PC-9 (cell line): Measurements from ENCODE around the gene IER5L. TPM values are rescaled to one million over a fixed set of nuclear protein-coding genes. Genes with fewer than 3 reads are reported as not detected.

Experiments
- BruUV-seq: library from RNA; stranded (reverse); fragments of 400-500 nt; replicated peaks from 2 replicates; lab custom pipeline; 2021; lab: Mats Ljungman, UMichigan
- CTCF ChIA-PET: fragments of 300-600 bp; sonication (Branson Sonifier 250); formaldehyde crosslinking; loops from one replicate; lab custom pipeline; 2022; ENCODE audit warnings: antibody characterized with exemption; lab: Charles Lee
- POLR2A ChIA-PET: fragments of 300-600 bp; sonication (Branson Sonifier 250); formaldehyde crosslinking; loops from one replicate; lab custom pipeline; 2022; ENCODE audit warnings: antibody characterized with exemption; ENCODE audit not compliant: unreplicated experiment; lab: Charles Lee
- DNase-seq, 2 experiments: peaks; one replicate each; pipeline versions ENCODE4 v3.0.0 to v3.0.0-alpha.2; 2015 to 2022; ENCODE audit warnings: mixed read lengths in 1 of 2
- H2AFZ ChIP-seq: fragments of 200-600 bp; sonication (generic); 2 replicates; pipeline ENCODE4 v1.8.1; 2017; ENCODE audit warnings: antibody characterized with exemption
- H3F3A ChIP-seq: fragments of 200-600 bp; sonication (generic); 2 replicates; pipeline ENCODE4 v1.8.1; 2017; ENCODE audit warnings: antibody characterized with exemption, mild to moderate bottlenecking, low read depth; ENCODE audit not compliant: insufficient read depth
- H3K27ac ChIP-seq: fragments of 200-600 bp; sonication (generic); 2 replicates; pipeline ENCODE4 v1.6.1; 2016; ENCODE audit warnings: mixed run types
- H3K27me3 ChIP-seq: fragments of 200-600 bp; sonication (generic); 2 replicates; pipeline ENCODE4 v1.6.1; 2016; ENCODE audit warnings: low read depth, mixed run types; ENCODE audit not compliant: insufficient read depth
- H3K36me3 ChIP-seq: fragments of 200-600 bp; sonication (generic); 2 replicates; pipeline ENCODE4 v1.6.1; 2016; ENCODE audit warnings: low read depth, mixed run types
- H3K4me1 ChIP-seq: fragments of 200-600 bp; sonication (generic); replicated peaks from 2 replicates; pipeline ENCODE4 v1.6.1; 2016; ENCODE audit warnings: mixed run types; ENCODE audit not compliant: insufficient read depth
- H3K4me2 ChIP-seq: fragments of 200-600 bp; sonication (generic); 2 replicates; pipeline ENCODE4 v1.6.1; 2017; ENCODE audit warnings: mixed run types
- H3K4me3 ChIP-seq: fragments of 200-600 bp; sonication (generic); 2 replicates; pipeline ENCODE4 v1.6.1; 2016; ENCODE audit warnings: mixed run types
- H3K79me2 ChIP-seq: fragments of 200-600 bp; sonication (generic); 2 replicates; pipeline ENCODE4 v1.6.1; 2017; ENCODE audit warnings: low read depth, mixed run types
- H3K9me2 ChIP-seq: fragments of 200-600 bp; sonication (generic); 2 replicates; pipeline ENCODE4 v1.8.1; 2017; ENCODE audit warnings: mild to moderate bottlenecking; ENCODE audit not compliant: insufficient read depth
- H3K9me3 ChIP-seq: fragments of 200-600 bp; sonication (generic); 2 replicates; pipeline ENCODE4 v1.8.1; 2016; ENCODE audit warnings: low read depth; ENCODE audit not compliant: insufficient read depth
- H4K20me1 ChIP-seq: fragments of 200-600 bp; sonication (generic); 2 replicates; pipeline ENCODE4 v1.8.1; 2017; ENCODE audit not compliant: insufficient read depth
- CTCF ChIP-seq: fragments of 200-600 bp; sonication (generic); conservative IDR thresholded peaks from 2 replicates; pipeline ENCODE4 v1.6.1; 2017; ENCODE audit warnings: mixed run types, antibody characterized with exemption, mild to moderate bottlenecking, moderate library complexity
- EZH2 ChIP-seq: fragments of 200-600 bp; sonication (generic); IDR thresholded peaks from 2 replicates; pipeline ENCODE4 v1.8.0; 2017; ENCODE audit warnings: antibody characterized with exemption, low read depth
- intact Hi-C: fragments of 100-400 bp; cut with micrococcal nuclease; formaldehyde crosslinking; loops from one replicate; pipeline ENCODE4 v1.10.0; 2022; ENCODE audit not compliant: unreplicated experiment
- total RNA-seq: library from RNA; stranded (reverse); gene quantifications from 2 replicates; pipeline ENCODE4 v1.2.3, GENCODE V29; 2021

IER5L gene
- total RNA-seq, 1 experiment from 2014 or later = 37.3 TPM

- BruUV-seq = no TSS peak
- H4K20me1 ChIP-seq = no peaks in the 10 kb centered on the region
- H3K27ac ChIP-seq = no peak overlapping the region
- H3K36me3 ChIP-seq = no peaks in the 10 kb centered on the region
- no peak for DNase-seq
- POLR2A ChIA-PET = no interaction called here
- no peaks in the 10 kb centered on the region for H3K4me1 ChIP-seq
- no peaks in the 10 kb centered on the region for H3F3A ChIP-seq
- CTCF ChIA-PET = no interaction called here
- no peaks in the 10 kb centered on the region for H3K9me2 ChIP-seq
- TF ChIP-seq CTCF (no peak), EZH2 (no peak)
- H3K4me3 ChIP-seq = no peak overlapping the region
- no peaks in the 10 kb centered on the region for H3K9me3 ChIP-seq
- no peak overlapping the region for H2AFZ ChIP-seq
- H3K79me2 ChIP-seq = no peaks in the 10 kb centered on the region
- no peak overlapping the region for H3K4me2 ChIP-seq
- H3K27me3 ChIP-seq = no peaks in the 10 kb centered on the region
- intact Hi-C loops = no loop called here
Observed at GRCh38 chr9:129206905-129207304, 28.8 kb upstream of the IER5L start.

DNA sequence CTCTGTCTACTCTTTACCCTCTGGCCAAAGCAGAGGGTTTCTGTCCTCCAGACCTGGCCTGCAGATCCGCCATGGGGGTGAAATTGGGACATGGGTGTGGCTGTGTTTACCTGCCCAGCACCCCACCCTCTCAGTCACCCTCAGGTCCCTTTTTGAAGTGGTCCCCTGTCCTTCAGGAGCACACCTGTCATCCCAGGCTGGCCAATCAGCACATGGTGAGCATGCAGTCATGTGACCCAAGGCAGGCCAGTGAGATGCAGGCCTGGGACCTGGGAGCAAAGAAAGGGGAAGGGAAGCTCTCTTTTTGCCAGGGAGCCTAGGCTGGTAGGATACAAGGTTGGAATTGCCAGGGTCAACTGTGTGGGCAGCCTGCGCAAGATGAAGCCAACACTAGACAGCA, 28.3 kb upstream of the IER5L start:
- Histone ChIP-seq H3K4me2 (no peak overlapping the region), H4K20me1 (no peaks in the 10 kb centered on the region), H3F3A (no peaks in the 10 kb centered on the region), H3K9me3 (no peaks in the 10 kb centered on the region), H3K36me3 (no peaks in the 10 kb centered on the region), H3K79me2 (no peaks in the 10 kb centered on the region), H3K27me3 (no peaks in the 10 kb centered on the region), H3K4me3 (no peak overlapping the region), H2AFZ (no peak overlapping the region), H3K9me2 (no peaks in the 10 kb centered on the region), H3K27ac (no peak overlapping the region), H3K4me1 (no peaks in the 10 kb centered on the region)
- intact Hi-C loops = no loop called here
- no peak for DNase-seq
- CTCF ChIA-PET = no interaction called here
- TF ChIP-seq CTCF (no peak), EZH2 (no peak)
- BruUV-seq = no TSS peak
- POLR2A ChIA-PET = interaction anchor here (0.5 kb wide), 1 partner anchor 279 kb away, joined by 3 read pairs; no protein-coding TSS in a partner anchor

- H3K27me3 ChIP-seq = no peaks in the 10 kb centered on the region
- BruUV-seq = no TSS peak
- H3K79me2 ChIP-seq = no peaks in the 10 kb centered on the region
- no peaks in the 10 kb centered on the region for H3K36me3 ChIP-seq
- no peaks in the 10 kb centered on the region for H3K4me1 ChIP-seq
- POLR2A ChIA-PET = no interaction called here
- no peaks in the 10 kb centered on the region for H3K9me2 ChIP-seq
- intact Hi-C loops = no loop called here
- no peaks in the 10 kb centered on the region for H4K20me1 ChIP-seq
- TF ChIP-seq EZH2 (no peak), CTCF (no peak)
- H3K4me2 ChIP-seq = no peak overlapping the region
- no peaks in the 10 kb centered on the region for H3K9me3 ChIP-seq
- H3F3A ChIP-seq = no peaks in the 10 kb centered on the region
- DNase-seq = no peak
- no peak overlapping the region for H3K4me3 ChIP-seq
- CTCF ChIA-PET = no interaction called here
- no peak overlapping the region for H3K27ac ChIP-seq
- no peak overlapping the region for H2AFZ ChIP-seq
Observed at GRCh38 chr9:129204840-129205239, 26.8 kb upstream of the IER5L start.
